T-helper 2 cell (primary cell): ENCODE data around the gene PCBP4.

ENCODE experiments used
- DNase-seq, 5 experiments: peaks; one replicate each; pipeline versions ENCODE4 v3.0.0 to v3.0.0-alpha.2; 2012 to 2022

PCBP4 gene

GRCh38 chr3:51970606-51971300, 3.5 kb upstream of the PCBP4 start:
- no peak for DNase-seq

- DNase-seq: no peak
These were observed 2.6 kb upstream of the PCBP4 start for GRCh38 chr3:51969841-51970240.

GRCh38 chr3:51968883-51969678, 1.8 kb upstream of the PCBP4 start:
- DNase-seq: no peak

GRCh38 chr3:51968170-51968775, 1.0 kb upstream of the PCBP4 start:
- no peak for DNase-seq

- no peak for DNase-seq
These were observed 301 bp downstream of the PCBP4 start for GRCh38 chr3:51966922-51967383.

GRCh38 chr3:51966486-51966885, 768 bp downstream of the PCBP4 start:
- no peak for DNase-seq

- DNase-seq: no peak
These were observed 1.2 kb downstream of the PCBP4 start for GRCh38 chr3:51966016-51966415.

- DNase-seq: no peak
These were observed 2.7 kb downstream of the PCBP4 start for GRCh38 chr3:51964521-51964920.

GRCh38 chr3:51963951-51964451, 3.3 kb downstream of the PCBP4 start:
- no peak for DNase-seq

- DNase-seq: no peak
These were observed 4.3 kb downstream of the PCBP4 start for GRCh38 chr3:51962854-51963530.

GRCh38 chr3:51961602-51962569, 5.4 kb downstream of the PCBP4 start:
- DNase-seq: no peak

- no peak for DNase-seq
These were observed 6.2 kb downstream of the PCBP4 start for GRCh38 chr3:51961011-51961410.

GRCh38 chr3:51960386-51960785, 6.9 kb downstream of the PCBP4 start:
- DNase-seq: no peak

- no peak for DNase-seq
These were observed 7.6 kb downstream of the PCBP4 start for GRCh38 chr3:51959651-51960050.

GRCh38 chr3:51958603-51959521, 8.4 kb downstream of the PCBP4 start:
- DNase-seq: no peak

GRCh38 chr3:51957520-51958205, 9.6 kb downstream of the PCBP4 start:
- DNase-seq: no peak

- peak in 2 of 5 experiments; percentile 22 to 48 for DNase-seq
These were observed 11.1 kb downstream of the PCBP4 start for GRCh38 chr3:51955893-51956770.

GRCh38 chr3:51955175-51955892, 11.9 kb downstream of the PCBP4 start, which contains the start of gene GPR62:
GPR62 (plus strand) TSS chr3:51955381; CDS start chr3:51955653, 272 bp downstream.
- DNase-seq: no peak
